Retinal pigment epithelial cell (primary cell): ENCODE data around the gene VPS37B.

Experiments used
- DNase-seq: peaks from one replicate; pipeline ENCODE4 v3.0.0-alpha.2; 2010; ENCODE audit warnings: low read depth
- H3K4me3 ChIP-seq: 2 replicates; pipeline ENCODE4 v1.5.1; 2011; ENCODE audit warnings: mild to moderate bottlenecking, low read length, control low read depth, moderate library complexity
- CTCF ChIP-seq: conservative IDR thresholded peaks from 2 replicates; pipeline ENCODE4 v1.5.1; 2011; ENCODE audit warnings: low read depth, low read length, control low read depth, inconsistent platforms

Gene VPS37B

GRCh38 chr12:122872815-122873361 is 23.0 kb downstream of the VPS37B start:
- no peak for DNase-seq
- no peak for TF ChIP-seq CTCF
- no peak overlapping the region for H3K4me3 ChIP-seq

- H3K4me3 ChIP-seq, result no peak overlapping the region
- DNase-seq, result no peak
- TF ChIP-seq CTCF, result no peak
Measured at GRCh38 chr12:122871851-122872780, 23.8 kb downstream of the VPS37B start.

GRCh38 chr12:122870867-122871664 is 24.9 kb downstream of the VPS37B start:
- no peak for TF ChIP-seq CTCF
- no peak overlapping the region for H3K4me3 ChIP-seq
- no peak for DNase-seq

GRCh38 chr12:122870163-122870842 is 25.6 kb downstream of the VPS37B start:
- no peak overlapping the region for H3K4me3 ChIP-seq
- TF ChIP-seq CTCF, result no peak
- DNase-seq, result no peak

- TF ChIP-seq CTCF, result no peak
- no peak overlapping the region for H3K4me3 ChIP-seq
- no peak for DNase-seq
Measured at GRCh38 chr12:122869207-122869973, 26.5 kb downstream of the VPS37B start.
